CD4-positive, alpha-beta memory T cell (primary cell): Measurements from ENCODE around the gene RFX1. TPM values are rescaled to one million over a fixed set of nuclear protein-coding genes. Genes with fewer than 3 reads are reported as not detected.
A peak's percentile ranks its signal among the peaks of the same experiment; 100 is the strongest.
"Not testable (repeated sequence)": the region's sequence is repeated elsewhere in the genome, so short reads cannot be mapped to it uniquely, and the experiment has no call there.

Experiments
- CTCF ChIA-PET: fragments of 350-600 bp; sonication (Branson Sonifier 250); formaldehyde crosslinking; loops from one replicate; lab custom pipeline; 2021; ENCODE audit warnings: inconsistent platforms; ENCODE audit not compliant: partially characterized antibody; lab: Charles Lee
- POLR2A ChIA-PET: fragments of 350-600 bp; sonication (Branson Sonifier 250); formaldehyde crosslinking; loops from one replicate; lab custom pipeline; 2021; ENCODE audit not compliant: partially characterized antibody; lab: Charles Lee
- DNase-seq, 5 donors: peaks; one replicate each; pipeline versions ENCODE4 v3.0.0 to v3.0.0-alpha.2; 2020 to 2022; ENCODE audit warnings: mixed read lengths in 1 of 5
- H3K27ac ChIP-seq: one replicate; pipeline ENCODE4 v1.7.0; 2013; ENCODE audit warnings: low read depth, low read length
- H3K27me3 ChIP-seq: 2 replicates; pipeline ENCODE4 v1.7.0; 2013; ENCODE audit warnings: mild to moderate bottlenecking, low read length, moderate library complexity; ENCODE audit not compliant: insufficient read depth
- H3K36me3 ChIP-seq: 2 replicates; pipeline ENCODE4 v1.7.0; 2013; ENCODE audit warnings: mild to moderate bottlenecking, low read length, moderate library complexity; ENCODE audit not compliant: insufficient read depth
- H3K4me1 ChIP-seq: 2 replicates; pipeline ENCODE4 v1.7.0; 2013; ENCODE audit warnings: mild to moderate bottlenecking, low read length, moderate library complexity; ENCODE audit not compliant: insufficient read depth
- H3K4me3 ChIP-seq, 2 donors: one replicate each; pipeline ENCODE4 v1.7.0; 2013; ENCODE audit warnings: low read length in 2 of 2, mild to moderate bottlenecking in 1 of 2
- H3K9me3 ChIP-seq, 2 donors: one replicate each; pipeline ENCODE4 v1.7.0; 2013; ENCODE audit warnings: low read length in 2 of 2, control low read depth in 1 of 2; ENCODE audit not compliant: control insufficient read depth in 1 of 2
- H3K27ac Mint-ChIP-seq, 7 donors: one replicate each; pipeline ENCODE4 v1.8.0; 2020 to 2021; ENCODE audit warnings: mixed read lengths in 7 of 7, mild to moderate bottlenecking in 6 of 7, inconsistent platforms in 3 of 7, moderate library complexity in 3 of 7
- H3K27me3 Mint-ChIP-seq, 2 donors: one replicate each; pipeline ENCODE4 v1.8.0; 2020 to 2021; ENCODE audit warnings: mixed read lengths in 2 of 2
- H3K36me3 Mint-ChIP-seq, 2 donors: one replicate each; pipeline ENCODE4 v1.8.0; 2020 to 2021; ENCODE audit warnings: mixed read lengths in 2 of 2, inconsistent platforms in 1 of 2, mild to moderate bottlenecking in 1 of 2
- H3K4me1 Mint-ChIP-seq, 4 donors: one replicate each; pipeline ENCODE4 v1.8.0; 2020 to 2021; ENCODE audit warnings: mixed read lengths in 4 of 4, mild to moderate bottlenecking in 1 of 4
- H3K4me3 Mint-ChIP-seq, 8 donors: one replicate each; pipeline ENCODE4 v1.8.0; 2020 to 2021; ENCODE audit warnings: mixed read lengths in 8 of 8, mild to moderate bottlenecking in 7 of 8, moderate library complexity in 6 of 8, inconsistent platforms in 3 of 8
- H3K9me3 Mint-ChIP-seq, 8 donors: one replicate each; pipeline ENCODE4 v1.8.0; 2020 to 2021; ENCODE audit warnings: mixed read lengths in 8 of 8, mild to moderate bottlenecking in 5 of 8, inconsistent platforms in 3 of 8, moderate library complexity in 1 of 8
- intact Hi-C: fragments of 100-400 bp; cut with micrococcal nuclease; formaldehyde crosslinking; loops from one replicate; pipeline ENCODE4 v1.15.1; 2023
- polyA plus RNA-seq, 2 donors: library from polyadenylated mRNA; unstranded; fragments of 300-500 nt; fragmentation: Illumina TruSeq; gene quantifications; one replicate each; pipeline ENCODE4 v1.2.3, GENCODE V29; 2021
- total RNA-seq, 2 experiments: library from RNA; stranded (reverse); gene quantifications; one replicate each; pipeline ENCODE4 v1.2.3, GENCODE V29; 2021

The RFX1 gene
- total and polyA plus RNA-seq, 4 experiments from 2014 or later = 2.5 to 17.8 (median 17.4) TPM; not detected in 1

DNA sequence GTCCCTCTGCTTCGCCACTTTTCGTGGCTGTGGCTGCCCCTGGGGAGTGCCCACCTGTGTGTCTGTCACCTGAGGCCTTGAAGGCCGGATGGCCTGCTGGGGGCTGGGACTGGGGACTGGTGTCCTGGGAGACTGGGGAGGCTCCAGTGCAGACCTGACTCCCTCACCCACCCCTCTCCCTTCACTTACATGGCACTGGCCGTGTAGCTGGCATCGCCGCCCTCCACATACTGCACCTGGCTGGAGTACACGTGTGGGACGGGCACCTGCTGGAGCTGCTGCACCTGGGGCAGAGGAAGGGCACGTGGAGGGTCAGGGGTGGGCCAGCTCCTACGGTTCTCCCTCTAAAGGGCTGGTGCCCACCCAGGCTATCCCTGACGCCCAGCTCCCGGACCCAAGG lies 28.3 kb downstream of the RFX1 start:
- no peak overlapping the region for H3K4me3 Mint-ChIP-seq

DNA sequence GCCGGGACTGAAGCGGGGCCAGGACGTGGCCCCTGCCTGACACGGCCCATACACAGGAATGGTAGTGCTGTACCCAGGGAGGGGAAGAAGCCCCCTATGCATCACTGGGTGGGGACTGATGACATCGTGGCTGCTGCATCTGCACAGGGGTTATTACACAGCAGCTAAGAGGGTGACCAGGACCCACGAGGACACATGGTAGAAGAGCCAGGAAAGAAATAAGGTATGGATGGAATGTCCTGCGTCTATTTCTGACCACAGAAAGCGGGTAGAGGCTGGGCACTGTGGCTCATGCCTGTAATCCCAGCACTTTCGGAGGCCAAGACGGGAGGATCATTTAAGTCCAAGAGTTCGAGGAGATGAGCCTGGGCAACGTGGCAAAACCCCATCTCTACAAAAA lies 29.7 kb downstream of the RFX1 start:
- Mint-ChIP-seq H3K27ac (peak overlapping the region in 2 of 7 donors; percentile 32 to 48), H3K4me1 (peaks cover 6 to 31% (median 16%) of the 10 kb centered on the region in 4 donors), H3K9me3 (peaks cover 0 to 1% (median 0%) of the 10 kb centered on the region in 8 donors), H3K36me3 (peaks cover 10 to 34% of the 10 kb centered on the region in 2 donors), H3K27me3 (no peaks in the 10 kb centered on the region), H3K4me3 (no peak overlapping the region)
- Histone ChIP-seq H3K36me3 (no peaks in the 10 kb centered on the region), H3K9me3 (no peaks in the 10 kb centered on the region), H3K27me3 (no peaks in the 10 kb centered on the region), H3K4me1 (peaks cover 7% of the 10 kb centered on the region), H3K4me3 (no peak overlapping the region), H3K27ac (no peak overlapping the region)
- intact Hi-C loops = no loop called here
- ChIA-PET CTCF (no interaction called here), POLR2A (interaction anchor here (1.5 to 4.1 kb wide), 2 partner anchors 10 to 29 kb away, joined by 8 to 22 read pairs; partner anchors contain the start of gene RFX1)
- no peak for DNase-seq

More for the DNA sequence above, 28.3 kb downstream of the RFX1 start:
- Mint-ChIP-seq H3K27ac (no peak overlapping the region), H3K4me1 (peaks cover 8 to 45% (median 20%) of the 10 kb centered on the region in 4 donors), H3K36me3 (peaks cover 10 to 29% of the 10 kb centered on the region in 2 donors), H3K27me3 (no peaks in the 10 kb centered on the region), H3K9me3 (peaks cover 0 to 1% (median 0%) of the 10 kb centered on the region in 8 donors)
- Histone ChIP-seq H3K9me3 (no peaks in the 10 kb centered on the region), H3K27ac (no peak overlapping the region), H3K27me3 (no peaks in the 10 kb centered on the region), H3K4me1 (peaks cover 21% of the 10 kb centered on the region), H3K36me3 (no peaks in the 10 kb centered on the region), H3K4me3 (no peak overlapping the region)
- no peak for DNase-seq
- ChIA-PET CTCF (no interaction called here), POLR2A (interaction anchor here (0.5 to 4.1 kb wide), 5 partner anchors 8 to 54 kb away, joined by 3 to 22 read pairs (median 8); partner anchors contain the start of genes IL27RA and RFX1)
- intact Hi-C loops = no loop called here

- H3K9me3 Mint-ChIP-seq = peaks cover 0 to 3% (median 0%) of the 10 kb centered on the region in 8 donors
- POLR2A ChIA-PET = interaction anchor here (1.2 to 4.1 kb wide), 2 partner anchors 10 to 30 kb away, joined by 3 to 22 read pairs; partner anchors contain the start of gene RFX1
- intact Hi-C loops = no loop called here
- H3K27me3 Mint-ChIP-seq = no peaks in the 10 kb centered on the region
- no peak for DNase-seq
- no peak overlapping the region for H3K4me3 Mint-ChIP-seq
- Histone ChIP-seq H3K27me3 (no peaks in the 10 kb centered on the region), H3K27ac (no peak overlapping the region), H3K4me3 (no peak overlapping the region), H3K4me1 (peaks cover 7% of the 10 kb centered on the region), H3K36me3 (no peaks in the 10 kb centered on the region), H3K9me3 (no peaks in the 10 kb centered on the region)
- H3K36me3 Mint-ChIP-seq = peaks cover 10 to 34% of the 10 kb centered on the region in 2 donors
- peaks cover 6 to 27% (median 16%) of the 10 kb centered on the region in 4 donors for H3K4me1 Mint-ChIP-seq
- peak overlapping the region in 5 of 7 donors; percentile 4 to 74 (median 53) for H3K27ac Mint-ChIP-seq
- CTCF ChIA-PET = no interaction called here
These were observed 30.2 kb downstream of the RFX1 start for GRCh38 chr19:13975870-13976269.

- CTCF ChIA-PET = interaction anchor here (1.1 kb wide), 1 partner anchor 76 kb away, joined by 3 read pairs; no protein-coding TSS in a partner anchor
These were observed 32.0 kb downstream of the RFX1 start for GRCh38 chr19:13974073-13974472.

DNA sequence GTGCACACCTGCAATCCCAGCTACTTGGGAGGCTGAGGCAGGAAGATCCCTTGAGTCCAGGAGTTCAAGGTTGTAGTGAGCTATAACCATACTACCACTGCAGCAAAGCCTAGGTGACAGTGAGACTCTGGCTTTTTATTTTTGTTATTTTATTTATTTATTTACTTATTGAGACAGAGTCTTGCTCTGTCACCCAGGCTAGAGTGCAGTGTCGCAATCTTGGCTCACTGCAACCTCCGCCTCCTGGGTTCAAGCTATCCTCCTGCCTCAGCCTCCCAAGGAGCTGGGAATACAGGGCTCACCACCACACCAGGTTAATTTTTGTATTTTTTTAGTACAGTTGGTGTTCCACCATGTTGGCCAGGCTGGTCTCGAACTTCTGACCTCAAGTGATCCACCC lies 32.6 kb downstream of the RFX1 start:
- H3K4me1 ChIP-seq, DNase-seq, H3K27me3 ChIP-seq, H3K36me3 ChIP-seq, H3K27me3 Mint-ChIP-seq, H3K4me3 ChIP-seq, H3K27ac ChIP-seq, H3K9me3 Mint-ChIP-seq, H3K9me3 ChIP-seq, intact Hi-C loops, H3K4me3 Mint-ChIP-seq: not testable (repeated sequence)
- CTCF ChIA-PET = interaction anchor here (1.1 kb wide), 1 partner anchor 76 kb away, joined by 3 read pairs; no protein-coding TSS in a partner anchor
- POLR2A ChIA-PET = interaction anchor here (1.1 kb wide), 1 partner anchor 29 kb away, joined by 4 read pairs; no protein-coding TSS in a partner anchor
- H3K36me3 Mint-ChIP-seq = peaks cover 15 to 47% of the 10 kb centered on the region in 2 donors
- H3K27ac Mint-ChIP-seq = peak overlapping the region in 1 of 7 donors; percentile 83
- H3K4me1 Mint-ChIP-seq = peaks cover 6 to 24% (median 14%) of the 10 kb centered on the region in 4 donors

More at GRCh38 chr19:13974073-13974472, 32.0 kb downstream of the RFX1 start:
- peaks cover 12 to 42% of the 10 kb centered on the region in 2 donors for H3K36me3 Mint-ChIP-seq
- Histone ChIP-seq H3K4me3 (no peak overlapping the region), H3K27ac (no peak overlapping the region), H3K4me1 (peaks cover 7% of the 10 kb centered on the region), H3K36me3 (no peaks in the 10 kb centered on the region), H3K9me3 (no peaks in the 10 kb centered on the region), H3K27me3 (no peaks in the 10 kb centered on the region)
- DNase-seq = peak in 4 of 5 donors; percentile 25 to 43 (median 33)
- H3K27ac Mint-ChIP-seq = peak overlapping the region in 5 of 7 donors; percentile 9 to 88 (median 62)
- POLR2A ChIA-PET = no interaction called here
- intact Hi-C loops = loop anchor here (1.0 kb wide), 1 partner anchor 12 kb away; no protein-coding TSS in a partner anchor
- no peaks in the 10 kb centered on the region for H3K27me3 Mint-ChIP-seq
- H3K9me3 Mint-ChIP-seq = peaks cover 0 to 3% (median 0%) of the 10 kb centered on the region in 8 donors
- peaks cover 6 to 24% (median 14%) of the 10 kb centered on the region in 4 donors for H3K4me1 Mint-ChIP-seq
- peak overlapping the region in 3 of 8 donors; percentile 0 to 24 (median 11) for H3K4me3 Mint-ChIP-seq

DNA sequence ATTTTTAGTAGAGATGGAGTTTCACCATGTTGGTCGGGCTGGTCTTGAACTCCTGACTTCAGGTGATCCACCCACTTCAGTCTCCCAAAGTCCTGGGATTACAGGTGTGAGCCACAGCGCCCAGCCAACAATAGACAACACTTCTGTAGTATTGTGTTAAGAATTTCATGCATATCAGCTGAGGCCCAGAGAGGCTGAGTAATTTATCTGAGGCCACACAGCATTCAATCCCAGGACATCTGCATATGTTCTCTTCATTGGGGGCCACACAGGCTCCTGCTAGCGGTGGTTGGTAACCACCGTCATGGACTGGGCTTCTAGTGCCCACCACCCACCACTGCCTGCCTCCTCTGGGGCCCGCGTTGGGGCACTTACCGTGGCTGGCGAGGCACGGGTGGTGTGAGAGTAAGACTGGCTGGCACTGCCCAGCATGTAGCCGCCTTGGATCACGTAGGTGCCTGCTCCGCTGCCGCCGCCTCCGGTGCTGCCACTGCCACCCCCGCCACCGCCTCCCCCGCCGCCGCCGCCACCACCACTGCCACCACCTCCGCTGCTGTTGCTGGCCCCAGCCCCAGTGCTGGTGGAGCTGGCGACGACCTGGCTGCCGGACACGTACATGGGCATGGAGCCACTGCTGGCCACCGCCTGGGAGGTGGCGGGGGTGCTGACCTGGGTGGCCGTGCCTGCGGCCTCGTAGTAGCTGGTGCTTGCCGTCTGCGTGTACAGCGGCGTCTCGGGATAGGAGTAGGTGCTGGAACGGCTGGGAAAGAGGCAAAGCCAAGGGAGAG lies 33.6 kb downstream of the RFX1 start:
- H3K36me3 ChIP-seq = peaks cover 4% of the 10 kb centered on the region
- no peak overlapping the region for H3K4me3 ChIP-seq
- intact Hi-C loops = no loop called here
- H3K27ac ChIP-seq = no peak overlapping the region
- H3K4me1 ChIP-seq = peaks cover 7% of the 10 kb centered on the region
- Mint-ChIP-seq H3K9me3 (peaks cover 0 to 3% (median 0%) of the 10 kb centered on the region in 8 donors), H3K36me3 (peaks cover 15 to 47% of the 10 kb centered on the region in 2 donors), H3K27me3 (no peaks in the 10 kb centered on the region), H3K4me3 (no peak overlapping the region), H3K4me1 (peaks cover 6 to 20% (median 12%) of the 10 kb centered on the region in 4 donors), H3K27ac (peak overlapping the region in 1 of 7 donors; percentile 48)
- ChIA-PET POLR2A (interaction anchor here (1.1 kb wide), 1 partner anchor 30 kb away, joined by 4 read pairs; no protein-coding TSS in a partner anchor), CTCF (interaction anchor here (0.5 to 0.7 kb wide), 2 partner anchors 75 to 565 kb away, joined by 3 to 4 read pairs; no protein-coding TSS in a partner anchor)
- H3K27me3 ChIP-seq = no peaks in the 10 kb centered on the region
- H3K9me3 ChIP-seq = no peaks in the 10 kb centered on the region
- no peak for DNase-seq
